RKO (cell line): ENCODE data around the gene HMGXB3.

ENCODE experiments used
- DNase-seq: peaks from one replicate; pipeline ENCODE4 v3.0.0-alpha.2; 2016; ENCODE audit warnings: low spot score

The HMGXB3 gene

GRCh38 chr5:150052956-150053712, 52.6 kb downstream of the HMGXB3 start:
- DNase-seq = peak; percentile 51

GRCh38 chr5:150053713-150054392, 53.3 kb downstream of the HMGXB3 start:
- DNase-seq = no peak

- no peak for DNase-seq
These were observed 54.0 kb downstream of the HMGXB3 start for GRCh38 chr5:150054569-150054968.

GRCh38 chr5:150055326-150056074, 55.0 kb downstream of the HMGXB3 start:
- DNase-seq = no peak

GRCh38 chr5:150056075-150056443, 55.5 kb downstream of the HMGXB3 start:
- no peak for DNase-seq

GRCh38 chr5:150057052-150057451, 56.5 kb downstream of the HMGXB3 start:
- no peak for DNase-seq

- no peak for DNase-seq
These were observed 57.0 kb downstream of the HMGXB3 start for GRCh38 chr5:150057511-150057910.

- no peak for DNase-seq
These were observed 57.5 kb downstream of the HMGXB3 start for GRCh38 chr5:150057996-150058395.

- DNase-seq = peak; percentile 75
These were observed 58.1 kb downstream of the HMGXB3 start for GRCh38 chr5:150058480-150059126.

GRCh38 chr5:150059623-150060022, 59.1 kb downstream of the HMGXB3 start:
- DNase-seq = no peak

GRCh38 chr5:150060471-150060870, 59.9 kb downstream of the HMGXB3 start:
- no peak for DNase-seq

- no peak for DNase-seq
These were observed 61.0 kb downstream of the HMGXB3 start for GRCh38 chr5:150061538-150061995.

- no peak for DNase-seq
These were observed 61.8 kb downstream of the HMGXB3 start for GRCh38 chr5:150062216-150062922.

GRCh38 chr5:150063638-150064037, 63.1 kb downstream of the HMGXB3 start:
- no peak for DNase-seq

GRCh38 chr5:150064681-150065220, 64.2 kb downstream of the HMGXB3 start:
- DNase-seq = no peak

- no peak for DNase-seq
These were observed 64.8 kb downstream of the HMGXB3 start for GRCh38 chr5:150065346-150065745.

GRCh38 chr5:150065886-150066285, 65.3 kb downstream of the HMGXB3 start:
- DNase-seq = no peak

- DNase-seq = no peak
These were observed 65.9 kb downstream of the HMGXB3 start for GRCh38 chr5:150066436-150066835.

GRCh38 chr5:150066901-150067396, 66.4 kb downstream of the HMGXB3 start:
- DNase-seq = peak; percentile 31

GRCh38 chr5:150067405-150067960, 66.9 kb downstream of the HMGXB3 start:
- DNase-seq = no peak

GRCh38 chr5:150068071-150068470, 67.5 kb downstream of the HMGXB3 start:
- DNase-seq = no peak
